SIG-M5 (cell line): ENCODE results near the gene MTX1.
"Not testable (repeated sequence)": the region's sequence is repeated elsewhere in the genome, so short reads cannot be mapped to it uniquely, and the experiment has no call there.

Experiments
- DNase-seq: peaks from one replicate; lab custom pipeline; 2025; lab: John Stamatoyannopoulos, UW

MTX1 gene

GRCh38 chr1:155208541-155209311, at the start of gene MTX1:
Gene MTX1 (plus strand): TSS chr1:155208695. CDS start chr1:155208805, 110 bp downstream.
- DNase-seq: no peak

GRCh38 chr1:155158991-155159390, 49.5 kb upstream of the MTX1 start:
- no peak for DNase-seq

GRCh38 chr1:155160128-155160527, 48.4 kb upstream of the MTX1 start:
- no peak for DNase-seq

- DNase-seq: not testable (repeated sequence)
Measured at GRCh38 chr1:155162631-155163030, 45.9 kb upstream of the MTX1 start.

- not testable (repeated sequence) for DNase-seq
Measured at GRCh38 chr1:155163785-155164184, 44.7 kb upstream of the MTX1 start.

- not testable (repeated sequence) for DNase-seq
Measured at GRCh38 chr1:155164625-155165024, 43.9 kb upstream of the MTX1 start.

- DNase-seq: no peak
Measured at GRCh38 chr1:155166051-155166470, 42.4 kb upstream of the MTX1 start.

- DNase-seq: no peak
Measured at GRCh38 chr1:155166471-155167165, 41.9 kb upstream of the MTX1 start.

GRCh38 chr1:155167166-155168104, 41.1 kb upstream of the MTX1 start:
- DNase-seq: peak; percentile 37

- not testable (repeated sequence) for DNase-seq
Measured at GRCh38 chr1:155168105-155168445, 40.4 kb upstream of the MTX1 start.

- no peak for DNase-seq
Measured at GRCh38 chr1:155168456-155169210, 39.9 kb upstream of the MTX1 start.

- DNase-seq: no peak
Measured at GRCh38 chr1:155169541-155169940, 39.0 kb upstream of the MTX1 start.

- DNase-seq: no peak
Measured at GRCh38 chr1:155170101-155170785, 38.3 kb upstream of the MTX1 start.

- no peak for DNase-seq
Measured at GRCh38 chr1:155170806-155171205, 37.7 kb upstream of the MTX1 start.

- no peak for DNase-seq
Measured at GRCh38 chr1:155171836-155172731, 36.4 kb upstream of the MTX1 start.

GRCh38 chr1:155172732-155173477, 35.6 kb upstream of the MTX1 start, which contains the start of gene KRTCAP2:
Gene KRTCAP2 (minus strand): TSS chr1:155173304. CDS start chr1:155173224, 80 bp downstream.
- DNase-seq: peak; percentile 94

GRCh38 chr1:155173478-155174323, 34.8 kb upstream of the MTX1 start, which contains the start of gene TRIM46:
Gene TRIM46 (plus strand): TSS chr1:155173849. CDS start chr1:155173967, 118 bp downstream.
- DNase-seq: no peak
